Endothelial cell (in vitro differentiated cells): ENCODE measurements around the gene BAG2. TPM values are rescaled to one million over a fixed set of nuclear protein-coding genes. Genes with fewer than 3 reads are reported as not detected.

ENCODE experiments used
- DNase-seq: peaks from one replicate; pipeline ENCODE4 v3.0.0; 2021; ENCODE audit warnings: low spot score
- H3K27ac Mint-ChIP-seq: one replicate; pipeline ENCODE4 v1.8.0; 2021; ENCODE audit warnings: mixed read lengths, inconsistent platforms; ENCODE audit not compliant: unreplicated experiment
- H3K27me3 Mint-ChIP-seq: one replicate; pipeline ENCODE4 v1.8.0; 2021; ENCODE audit warnings: mild to moderate bottlenecking, moderate library complexity, mixed read lengths, inconsistent platforms; ENCODE audit not compliant: unreplicated experiment
- H3K36me3 Mint-ChIP-seq: one replicate; pipeline ENCODE4 v1.8.0; 2021; ENCODE audit warnings: mild to moderate bottlenecking, low read depth, mixed read lengths, inconsistent platforms; ENCODE audit not compliant: unreplicated experiment
- H3K4me1 Mint-ChIP-seq: one replicate; pipeline ENCODE4 v1.8.0; 2021; ENCODE audit warnings: mild to moderate bottlenecking, mixed read lengths, inconsistent platforms; ENCODE audit not compliant: unreplicated experiment
- H3K4me3 Mint-ChIP-seq: one replicate; pipeline ENCODE4 v1.8.0; 2021; ENCODE audit warnings: mild to moderate bottlenecking, mixed read lengths, inconsistent platforms; ENCODE audit not compliant: unreplicated experiment
- H3K9me3 Mint-ChIP-seq: one replicate; pipeline ENCODE4 v1.8.0; 2021; ENCODE audit warnings: mixed read lengths, inconsistent platforms; ENCODE audit not compliant: unreplicated experiment
- CTCF ChIP-seq: fragments of 200-600 bp; sonication (generic); IDR thresholded peaks from one replicate; pipeline ENCODE4 v1.5.0; 2021; ENCODE audit warnings: antibody characterized with exemption; ENCODE audit not compliant: unreplicated experiment
- total RNA-seq: library from RNA; stranded (reverse); fragmentation: NEBNext Ultra II Directional; extraction: Animal tissue kit (Norgen Biotek cat#: 25700); gene quantifications from one replicate; pipeline ENCODE4 v1.2.1, GENCODE V29; 2021; ENCODE audit not compliant: unreplicated experiment

The BAG2 gene
- total RNA-seq, 1 donor from 2014 or later: 1.3 TPM

- Mint-ChIP-seq H3K27me3 (no peaks in the 10 kb centered on the region), H3K4me1 (peaks cover 14% of the 10 kb centered on the region), H3K27ac (no peak overlapping the region), H3K9me3 (no peaks in the 10 kb centered on the region), H3K36me3 (no peaks in the 10 kb centered on the region), H3K4me3 (no peak overlapping the region)
- TF ChIP-seq CTCF: no peak
- DNase-seq: no peak
These were observed 45.1 kb downstream of the BAG2 start for GRCh38 chr6:57217270-57217669.

- no peaks in the 10 kb centered on the region for H3K36me3 Mint-ChIP-seq
- H3K4me1 Mint-ChIP-seq: peaks cover 7% of the 10 kb centered on the region
- TF ChIP-seq CTCF: no peak
- no peaks in the 10 kb centered on the region for H3K27me3 Mint-ChIP-seq
- H3K4me3 Mint-ChIP-seq: peak overlapping the region; percentile 6
- H3K9me3 Mint-ChIP-seq: no peaks in the 10 kb centered on the region
- no peak overlapping the region for H3K27ac Mint-ChIP-seq
- DNase-seq: no peak
These were observed 48.1 kb downstream of the BAG2 start for GRCh38 chr6:57220083-57220703.

- Mint-ChIP-seq H3K4me1 (peaks cover 10% of the 10 kb centered on the region), H3K9me3 (no peaks in the 10 kb centered on the region), H3K36me3 (no peaks in the 10 kb centered on the region), H3K27me3 (no peaks in the 10 kb centered on the region), H3K27ac (no peak overlapping the region), H3K4me3 (peak overlapping the region; percentile 95)
- peak; percentile 14 for TF ChIP-seq CTCF
- peak; percentile 76 for DNase-seq
These were observed 49.2 kb downstream of the BAG2 start for GRCh38 chr6:57221191-57221935.

GRCh38 chr6:57221936-57222742 lies 50.0 kb downstream of the BAG2 start, which contains the start of gene RAB23:
Gene RAB23 (minus strand): TSS chr6:57222307. CDS start chr6:57210380, 11,927 bp downstream.
- Mint-ChIP-seq H3K4me3 (peak within 1 kb of the TSS; percentile 97), H3K36me3 (no peaks in the 10 kb centered on the region), H3K4me1 (peaks cover 8% of the 10 kb centered on the region), H3K27me3 (no peaks in the 10 kb centered on the region), H3K9me3 (no peaks in the 10 kb centered on the region), H3K27ac (no peak within 1 kb of the TSS)
- DNase-seq: peak; percentile 91
- no peak for TF ChIP-seq CTCF
